ENCODE data around the gene WDR18.
A peak's percentile ranks its signal among the peaks of the same experiment; 100 is the strongest.
"Not testable (repeated sequence)": the region's sequence is repeated elsewhere in the genome, so short reads cannot be mapped to it uniquely, and the experiment has no call there.

Gene WDR18

DNA sequence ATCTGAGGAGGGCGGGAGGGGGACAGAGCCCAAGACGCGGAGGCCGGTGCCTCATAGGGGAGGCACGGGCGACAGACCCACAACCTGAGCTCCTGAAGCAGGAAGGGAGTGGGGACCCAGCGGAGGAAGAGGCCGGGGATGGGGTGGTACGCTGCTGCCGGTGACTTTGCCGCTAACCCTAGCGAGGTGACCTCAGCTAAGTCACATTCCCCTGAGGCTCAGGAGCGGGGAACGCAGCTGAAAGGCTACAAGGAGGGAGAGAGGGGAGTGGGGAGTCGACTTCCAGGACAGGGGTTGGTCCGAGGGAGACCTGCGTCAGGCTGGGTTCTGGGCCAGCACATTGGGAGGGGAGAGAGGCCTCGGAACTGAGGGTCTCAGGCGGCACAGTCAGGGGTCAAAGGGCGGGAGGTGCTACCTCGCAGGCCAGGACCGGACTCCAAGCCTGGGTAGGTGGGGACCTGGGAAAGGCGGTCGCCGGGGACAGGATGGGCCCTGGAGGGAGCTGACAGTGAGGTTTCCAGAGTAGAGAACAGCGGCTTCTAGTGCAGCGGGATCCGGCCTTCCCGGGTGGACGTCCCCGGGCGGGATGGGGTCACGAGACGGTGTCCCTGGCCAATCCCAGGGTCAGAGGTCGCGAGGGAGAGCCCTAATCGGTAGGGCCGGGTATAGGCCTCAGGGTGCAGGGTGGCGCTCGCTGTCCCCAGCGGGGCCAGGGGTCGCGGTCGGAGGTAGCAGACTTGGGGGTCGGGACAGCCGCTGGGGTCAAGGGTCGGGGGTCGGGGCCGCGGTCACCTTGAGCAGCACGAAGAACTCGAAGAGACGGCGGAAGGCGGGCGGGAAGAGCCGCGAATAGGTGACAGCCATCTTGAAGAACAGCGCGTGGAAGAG lies 36.1 kb downstream of the WDR18 start:
- DNase-seq (ENCODE audit: low read depth): no peak

DNA sequence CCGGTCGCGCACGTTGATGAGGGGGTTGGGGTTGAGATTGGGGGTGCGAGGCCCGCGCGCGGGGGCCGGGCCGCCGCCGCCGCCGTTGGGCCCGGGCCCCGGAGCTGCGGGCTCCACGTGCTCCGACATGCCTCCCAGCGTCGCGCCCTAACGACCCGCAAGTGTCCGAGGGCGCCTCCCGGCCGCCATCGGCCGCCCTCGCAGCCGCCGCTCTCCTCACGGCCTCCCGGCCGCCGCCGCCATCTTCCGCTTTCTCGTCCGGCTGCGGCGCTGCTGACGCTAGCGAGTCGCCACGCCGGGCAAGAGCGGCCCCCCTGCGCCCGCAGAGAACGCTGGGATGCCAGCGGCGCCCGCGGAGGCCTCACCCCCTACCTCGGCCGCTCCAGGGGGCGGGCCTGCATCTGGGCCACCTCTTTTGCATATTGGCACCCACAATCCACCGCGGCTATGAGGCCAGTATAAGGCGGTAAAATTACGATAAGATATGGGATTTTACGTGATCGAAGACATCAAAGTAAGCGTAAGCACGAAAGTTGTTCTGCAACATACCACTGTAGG lies 36.8 kb downstream of the WDR18 start, which contains the start of gene TMEM259:
Gene TMEM259, minus strand, starts transcription at position 256 of the 558 bp plus-strand sequence. Its CDS starts 127 bp downstream, at position 129.
- DNase-seq (ENCODE audit: low read depth): peak; percentile 95

DNA sequence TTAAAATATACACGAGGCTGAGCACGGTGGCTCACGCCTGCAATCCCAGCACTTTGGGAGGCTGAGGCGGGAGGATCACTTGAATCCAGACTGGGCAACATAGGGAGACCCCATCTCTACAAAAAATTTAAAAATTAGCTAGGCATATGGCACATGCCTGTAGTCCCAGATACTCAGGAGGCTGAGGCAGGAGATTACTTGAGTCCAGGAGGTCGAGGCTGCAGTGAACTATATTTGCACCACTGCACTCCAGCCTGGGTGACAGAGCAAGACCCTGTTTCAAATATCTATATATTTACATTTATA lies 39.7 kb downstream of the WDR18 start:
- DNase-seq (ENCODE audit: low read depth): not testable (repeated sequence)

DNA sequence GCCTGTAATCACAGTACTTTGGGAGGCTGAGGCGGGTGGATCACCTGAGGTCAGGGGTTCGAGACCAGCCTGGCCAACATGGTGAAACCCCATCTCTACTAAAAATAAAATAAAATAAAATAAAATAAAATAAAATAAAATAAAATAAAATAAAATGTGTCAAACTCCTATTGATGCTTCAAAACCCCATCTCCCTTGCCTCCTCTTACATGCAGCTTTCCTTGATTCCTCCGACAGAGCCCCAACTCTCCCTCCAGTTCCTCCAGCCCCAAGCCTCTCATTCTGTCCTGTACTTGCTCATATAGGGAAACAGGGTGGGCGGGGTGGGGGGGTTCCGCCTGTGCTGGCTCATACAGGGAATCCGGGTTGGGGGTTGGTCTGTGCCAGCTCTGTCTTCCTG lies 40.9 kb downstream of the WDR18 start:
- DNase-seq (ENCODE audit: low read depth): not testable (repeated sequence)

DNA sequence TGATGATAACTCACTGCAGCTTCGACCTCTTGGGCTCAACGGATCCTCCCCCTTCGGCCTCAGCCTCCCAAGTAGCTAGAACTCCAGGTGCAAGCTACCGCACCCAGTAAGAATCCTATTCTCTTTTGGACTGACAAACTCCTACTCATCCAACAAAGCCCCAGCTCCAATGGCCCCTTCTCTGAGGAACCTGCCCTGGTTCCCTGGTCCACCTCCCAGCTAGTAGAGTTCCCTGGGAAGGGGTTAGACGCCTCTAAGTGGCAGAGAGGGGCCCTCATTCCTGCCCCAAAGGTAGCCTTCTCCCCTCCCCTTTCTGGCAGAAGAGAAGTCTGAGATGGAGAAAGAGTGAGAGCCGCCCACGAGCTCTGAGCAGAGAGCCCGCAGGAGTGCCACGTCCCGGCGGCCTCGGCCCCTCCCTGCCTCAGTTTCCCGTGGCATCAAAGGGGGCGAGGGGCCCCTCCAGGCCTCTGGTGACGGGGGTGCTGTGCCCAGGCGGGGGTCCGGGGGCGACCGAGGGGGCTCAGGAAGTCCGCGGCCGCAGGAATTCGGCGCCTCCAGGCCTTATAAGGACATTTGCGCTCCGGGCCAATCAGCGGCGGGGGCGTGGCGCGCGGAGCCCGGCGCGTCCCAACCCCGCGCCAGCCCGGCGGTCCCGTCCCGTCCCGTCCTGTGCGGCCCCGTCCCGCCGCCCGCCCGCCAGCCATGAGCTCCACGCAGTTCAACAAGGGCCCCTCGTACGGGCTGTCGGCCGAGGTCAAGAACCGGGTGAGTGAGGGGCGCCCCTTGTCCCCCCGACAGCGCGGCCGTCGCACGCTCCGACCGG lies 42.0 kb downstream of the WDR18 start, which contains the start of gene CNN2:
Gene CNN2, plus strand, starts transcription at position 649 of the 823 bp plus-strand sequence. Its CDS starts 54 bp downstream, at position 703.
- DNase-seq (ENCODE audit: low read depth): peak; percentile 49

DNA sequence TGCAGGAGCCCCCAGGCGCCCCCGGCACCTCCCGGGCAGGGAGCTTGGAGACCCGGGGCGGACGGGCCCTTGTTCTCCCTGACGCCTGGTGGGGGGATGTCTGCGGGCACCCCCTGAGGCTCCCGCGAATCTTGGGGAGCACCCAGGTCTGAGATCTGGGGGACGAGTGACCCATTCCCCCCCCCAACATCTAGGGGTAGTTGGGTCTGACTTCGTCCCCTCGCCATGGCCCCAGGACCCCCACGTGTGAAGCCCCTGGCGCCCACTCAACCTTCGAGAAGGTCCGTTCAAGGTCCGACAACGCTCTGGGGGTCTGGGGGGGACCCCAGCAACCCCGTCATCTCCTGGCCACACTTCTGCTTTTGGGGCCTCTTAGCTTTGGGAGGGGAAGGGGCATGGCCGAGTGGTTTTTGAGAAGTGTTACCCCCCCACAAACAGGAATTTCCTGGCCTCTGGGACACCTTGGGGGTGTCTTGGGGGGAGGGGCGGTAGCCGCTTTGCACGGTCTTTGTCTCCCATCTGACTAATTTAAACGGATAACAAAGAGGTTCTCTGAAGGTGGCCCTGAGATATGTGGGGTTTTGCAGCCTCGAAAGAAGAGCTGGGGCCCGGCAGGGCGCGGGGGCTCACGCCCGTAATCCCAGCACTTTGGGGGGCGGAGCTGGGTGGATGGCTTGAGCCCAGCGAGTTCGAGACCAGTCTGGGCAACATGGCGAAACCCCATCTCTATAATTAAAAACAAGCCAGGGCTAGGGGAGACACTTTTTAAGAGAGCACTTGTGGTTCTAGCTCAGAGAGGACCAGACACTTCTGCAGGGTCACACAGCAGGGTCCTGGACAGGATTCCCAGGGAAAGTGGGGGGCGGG lies 42.9 kb downstream of the WDR18 start:
- DNase-seq (ENCODE audit: low read depth): no peak

DNA sequence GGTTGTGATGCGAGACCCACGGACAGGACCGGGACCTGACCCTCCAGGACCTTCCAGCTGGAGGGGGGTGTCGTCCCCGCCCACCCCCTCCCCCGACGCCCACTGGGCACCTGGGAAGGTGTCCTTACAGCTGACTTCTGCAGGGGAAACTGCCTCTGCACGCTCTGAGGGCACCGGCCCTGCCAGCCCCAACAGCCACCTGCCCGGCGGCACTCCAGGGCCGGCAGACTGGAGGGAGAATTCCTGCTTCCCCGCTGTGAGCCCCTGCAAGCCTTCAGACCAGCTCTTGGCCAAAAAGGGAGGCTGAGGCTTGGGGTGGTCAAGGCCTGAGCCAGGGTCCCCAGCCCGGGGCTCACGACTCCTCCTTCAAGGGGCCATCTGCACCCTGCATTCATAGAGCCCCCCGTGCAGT lies 43.5 kb downstream of the WDR18 start:
- no peak for DNase-seq (ENCODE audit: low read depth)

DNA sequence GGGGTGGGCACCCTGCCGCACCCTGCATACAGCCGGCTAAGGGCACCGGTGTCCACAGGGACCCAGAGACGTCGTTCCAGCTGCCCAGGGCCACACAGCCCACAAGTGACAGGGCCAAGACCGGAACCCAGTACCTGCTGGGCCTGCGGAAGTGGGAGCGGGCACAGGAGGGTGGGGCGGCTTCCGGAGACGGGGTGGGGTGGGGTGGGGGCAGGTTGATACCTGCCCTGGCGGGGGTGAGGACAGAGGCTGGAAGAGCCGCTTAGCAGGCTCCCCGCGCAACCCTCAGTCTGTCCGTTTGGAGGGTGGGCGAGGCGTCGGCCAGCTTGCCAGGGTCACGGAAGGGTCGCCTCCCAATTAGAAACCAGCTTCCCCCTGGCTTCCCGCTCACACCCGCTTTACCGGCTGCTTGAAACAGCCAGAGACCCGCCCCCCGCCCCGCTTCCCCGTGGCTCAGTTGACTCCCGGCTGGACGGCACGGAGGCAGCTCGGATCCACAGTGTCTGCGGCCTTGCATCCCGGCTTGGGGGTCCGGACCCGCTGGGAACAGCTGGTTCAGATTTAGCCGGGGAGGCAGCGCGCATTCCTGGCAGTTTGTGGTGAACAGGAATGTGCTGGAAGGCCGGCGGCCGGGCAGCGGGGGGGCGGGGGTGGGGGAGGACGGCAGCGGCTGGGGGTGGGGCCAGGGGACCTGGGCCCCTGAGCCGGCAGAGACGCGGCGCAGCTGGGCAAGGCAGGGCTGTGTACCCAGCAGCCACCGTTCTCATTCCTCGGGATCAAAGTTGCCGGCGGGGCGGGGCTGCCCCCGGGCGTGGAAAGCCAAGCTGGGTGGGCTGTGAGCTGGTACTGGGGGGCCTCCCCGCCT lies 44.1 kb downstream of the WDR18 start:
- peak; percentile 45 for DNase-seq (ENCODE audit: low read depth)

DNA sequence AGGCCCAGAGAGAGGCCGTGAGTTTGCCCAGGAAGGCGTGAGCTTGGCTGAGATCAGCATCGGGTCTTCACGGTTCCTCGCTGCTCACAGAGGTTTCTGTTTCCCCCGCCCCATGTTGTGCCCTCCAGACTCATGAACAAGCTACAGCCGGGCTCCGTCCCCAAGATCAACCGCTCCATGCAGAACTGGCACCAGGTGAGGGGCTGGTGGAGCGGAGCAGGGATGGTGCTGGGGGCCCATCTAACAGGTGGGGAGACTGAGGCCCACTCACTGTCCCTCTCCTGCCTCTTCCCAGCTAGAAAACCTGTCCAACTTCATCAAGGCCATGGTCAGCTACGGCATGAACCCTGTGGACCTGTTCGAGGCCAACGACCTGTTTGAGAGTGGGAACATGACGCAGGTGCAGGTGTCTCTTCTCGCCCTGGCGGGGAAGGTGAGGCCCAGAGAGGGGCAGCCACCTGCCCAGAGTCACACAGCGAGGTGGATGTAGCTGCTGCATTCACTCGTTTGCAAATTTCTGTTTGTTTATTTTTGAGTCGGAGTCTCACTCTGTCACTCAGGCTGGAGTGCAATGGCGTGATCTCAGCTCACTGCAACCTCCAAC lies 48.2 kb downstream of the WDR18 start:
- no peak for DNase-seq (ENCODE audit: low read depth)

DNA sequence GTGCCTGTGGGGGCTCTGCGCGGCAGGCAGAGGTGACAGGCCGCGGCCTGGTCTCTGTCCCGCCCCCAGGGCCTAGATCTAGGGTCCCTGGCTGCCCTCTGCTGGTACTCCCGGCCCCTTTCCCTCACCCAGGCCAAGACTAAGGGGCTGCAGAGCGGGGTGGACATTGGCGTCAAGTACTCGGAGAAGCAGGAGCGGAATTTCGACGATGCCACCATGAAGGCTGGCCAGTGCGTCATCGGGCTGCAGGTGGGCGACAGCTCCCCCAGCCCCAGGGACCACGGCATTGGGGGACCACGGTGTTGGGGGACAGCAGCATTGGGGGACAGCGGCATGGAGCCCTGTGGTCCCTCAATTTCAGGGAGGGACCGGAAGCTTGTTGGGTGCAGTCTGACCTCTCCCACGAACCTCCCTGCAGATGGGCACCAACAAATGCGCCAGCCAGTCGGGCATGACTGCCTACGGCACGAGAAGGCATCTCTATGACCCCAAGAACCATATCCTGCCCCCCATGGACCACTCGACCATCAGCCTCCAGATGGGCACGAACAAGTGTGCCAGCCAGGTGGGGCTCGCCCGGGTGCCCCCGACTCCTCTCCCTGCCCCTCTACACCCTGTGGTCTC lies 52.0 kb downstream of the WDR18 start:
- DNase-seq (ENCODE audit: low read depth): no peak

DNA sequence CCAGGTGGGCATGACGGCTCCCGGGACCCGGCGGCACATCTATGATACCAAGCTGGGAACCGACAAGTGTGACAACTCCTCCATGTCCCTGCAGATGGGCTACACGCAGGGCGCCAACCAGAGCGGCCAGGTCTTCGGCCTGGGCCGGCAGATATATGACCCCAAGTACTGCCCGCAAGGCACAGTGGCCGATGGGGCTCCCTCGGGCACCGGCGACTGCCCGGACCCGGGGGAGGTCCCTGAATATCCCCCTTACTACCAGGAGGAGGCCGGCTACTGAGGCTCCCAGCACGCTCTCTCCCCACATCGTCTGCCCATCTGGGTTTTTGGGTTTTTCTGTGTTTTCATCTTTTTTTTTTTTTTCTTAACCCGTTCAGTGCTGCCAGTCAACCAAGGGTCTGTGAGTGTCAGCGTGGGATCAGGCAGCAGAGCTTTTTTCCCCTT lies 53.5 kb downstream of the WDR18 start:
- no peak for DNase-seq (ENCODE audit: low read depth)

DNA sequence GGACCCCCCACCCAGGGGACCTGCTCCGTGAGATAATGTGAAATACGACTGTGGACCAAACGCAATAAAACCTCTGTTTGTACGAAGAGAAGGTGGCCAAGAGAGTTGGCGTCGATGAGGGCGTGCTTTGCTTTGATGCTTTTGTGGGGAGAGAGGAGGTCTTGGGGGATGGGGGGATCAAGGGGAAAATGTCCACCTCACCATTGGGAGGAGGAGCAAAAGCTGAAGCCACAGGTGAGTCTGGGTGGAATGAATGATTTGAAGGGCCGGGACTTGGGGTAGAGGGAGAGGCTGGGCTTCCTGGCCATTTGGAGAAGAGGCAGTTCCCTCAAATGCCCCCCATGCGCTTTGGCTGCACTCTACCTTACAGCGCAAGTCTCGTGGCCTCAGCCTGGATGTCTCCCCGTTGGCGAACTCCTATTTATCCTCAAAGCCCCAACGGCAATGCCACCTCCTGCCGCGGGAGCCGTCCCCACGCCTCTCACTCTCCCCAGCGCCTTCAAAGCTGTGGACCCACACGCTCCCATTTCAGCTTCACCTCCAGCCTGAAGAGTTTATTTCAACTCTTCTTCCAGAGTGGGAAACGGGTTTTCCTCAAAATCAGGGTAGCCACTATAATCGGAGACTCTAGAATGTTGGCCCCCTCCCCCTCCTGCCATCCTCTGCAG lies 55.0 kb downstream of the WDR18 start:
- no peak for DNase-seq (ENCODE audit: low read depth)

DNA sequence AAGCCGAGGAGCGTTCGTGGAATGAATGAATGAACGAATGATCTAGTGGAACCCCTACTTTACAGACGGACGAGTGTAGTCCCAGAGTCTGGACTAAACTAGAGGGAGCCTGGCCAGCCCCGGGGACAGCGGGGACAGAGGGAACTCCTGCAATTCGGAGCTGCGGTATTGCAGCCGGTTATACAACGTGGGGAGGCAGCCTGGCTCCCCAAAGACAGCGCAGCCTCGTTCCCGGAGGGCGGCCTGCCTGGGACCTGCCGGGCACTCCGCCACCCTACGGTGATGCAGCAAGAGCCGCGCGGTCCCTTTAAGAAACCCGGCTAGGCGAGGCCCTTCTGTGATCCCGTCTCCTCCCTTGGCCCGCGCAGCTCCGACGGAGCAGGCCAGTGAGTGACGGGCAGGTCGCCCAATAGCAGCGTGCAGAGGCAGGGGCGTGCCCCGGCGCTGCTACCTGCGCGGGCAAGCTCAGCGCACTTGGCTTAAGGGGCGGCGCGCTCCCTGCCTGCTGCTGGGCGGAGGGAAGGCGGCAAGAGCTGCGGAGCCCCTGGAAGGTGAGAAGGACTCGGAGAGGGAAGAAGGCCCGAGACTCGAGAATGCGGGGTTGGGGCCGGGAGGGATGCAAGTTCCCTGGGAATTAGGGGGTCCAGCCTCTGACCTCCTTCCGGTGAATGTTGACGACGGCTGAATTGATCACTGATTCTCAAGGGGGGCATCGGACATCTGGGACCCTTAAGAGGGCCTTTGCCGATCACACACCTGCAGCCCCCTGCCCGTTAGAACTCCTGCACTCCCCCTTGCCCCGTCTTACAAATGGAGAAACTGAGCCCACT lies 55.7 kb downstream of the WDR18 start, which contains the start of gene ABCA7:
Gene ABCA7, plus strand, starts transcription at position 462 of the 830 bp plus-strand sequence. CDS start 1,255 bp downstream, outside the sequence.
- peak; percentile 98 for DNase-seq (ENCODE audit: low read depth)

DNA sequence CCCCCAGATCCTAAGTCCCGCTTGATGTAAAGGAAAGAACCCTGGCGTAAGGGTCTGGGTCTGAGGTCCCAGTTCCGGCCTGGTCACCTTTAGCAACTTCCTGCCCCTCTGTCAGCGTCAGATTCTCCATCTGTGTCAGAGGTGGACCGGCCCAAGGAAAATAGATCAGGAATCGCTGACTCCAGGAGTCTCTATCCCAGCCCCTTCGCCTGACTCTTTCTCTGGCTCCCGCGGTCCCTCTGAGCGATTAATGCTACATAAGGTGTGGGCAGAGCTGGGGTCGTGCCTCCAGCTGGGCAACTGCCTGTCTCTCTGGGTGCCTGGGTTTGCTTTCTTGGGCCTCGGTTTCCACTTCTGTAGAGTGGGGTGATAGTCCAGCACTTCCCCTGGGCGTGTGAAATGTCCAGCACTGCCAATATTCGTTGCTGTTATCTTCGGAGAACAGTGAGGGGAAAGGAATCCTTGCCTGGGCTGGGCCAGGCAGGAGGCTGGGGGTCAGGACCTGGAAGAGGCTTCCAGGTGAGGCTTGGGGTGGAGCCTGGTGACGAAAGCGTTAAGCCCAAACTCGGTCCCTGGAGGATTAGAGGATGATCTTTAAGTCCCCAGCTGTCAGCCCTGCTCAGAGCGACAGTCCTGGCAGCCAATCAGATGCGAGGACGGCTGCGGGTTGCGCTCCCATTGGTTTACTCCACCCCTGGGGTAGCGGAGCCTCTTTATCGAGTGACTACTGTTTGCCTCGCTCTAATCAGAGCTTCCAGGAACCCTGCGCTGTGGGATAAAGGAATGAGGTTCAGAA lies 56.5 kb downstream of the WDR18 start:
- peak; percentile 84 for DNase-seq (ENCODE audit: low read depth)

DNA sequence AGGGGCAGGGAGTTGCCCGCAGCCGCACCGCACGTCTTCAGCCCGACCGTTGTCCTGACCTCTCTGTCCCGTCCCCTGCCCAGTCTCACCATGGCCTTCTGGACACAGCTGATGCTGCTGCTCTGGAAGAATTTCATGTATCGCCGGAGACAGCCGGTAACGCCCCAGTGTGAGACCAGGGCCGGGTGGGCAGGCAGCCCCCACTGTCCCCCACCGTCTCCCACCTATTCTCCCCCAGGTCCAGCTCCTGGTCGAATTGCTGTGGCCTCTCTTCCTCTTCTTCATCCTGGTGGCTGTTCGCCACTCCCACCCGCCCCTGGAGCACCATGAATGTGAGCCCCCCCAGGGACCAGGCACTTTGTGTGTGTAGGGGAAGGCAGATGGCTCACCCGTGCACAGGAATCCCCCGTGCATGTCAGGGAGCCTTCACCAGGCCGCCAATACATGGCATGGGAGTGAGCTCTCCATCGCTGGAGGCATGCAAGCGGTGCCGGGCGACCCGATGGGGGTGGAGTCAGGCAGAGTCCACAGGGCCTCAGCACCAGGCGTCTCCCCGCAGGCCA lies 57.2 kb downstream of the WDR18 start:
- DNase-seq (ENCODE audit: low read depth): no peak

DNA sequence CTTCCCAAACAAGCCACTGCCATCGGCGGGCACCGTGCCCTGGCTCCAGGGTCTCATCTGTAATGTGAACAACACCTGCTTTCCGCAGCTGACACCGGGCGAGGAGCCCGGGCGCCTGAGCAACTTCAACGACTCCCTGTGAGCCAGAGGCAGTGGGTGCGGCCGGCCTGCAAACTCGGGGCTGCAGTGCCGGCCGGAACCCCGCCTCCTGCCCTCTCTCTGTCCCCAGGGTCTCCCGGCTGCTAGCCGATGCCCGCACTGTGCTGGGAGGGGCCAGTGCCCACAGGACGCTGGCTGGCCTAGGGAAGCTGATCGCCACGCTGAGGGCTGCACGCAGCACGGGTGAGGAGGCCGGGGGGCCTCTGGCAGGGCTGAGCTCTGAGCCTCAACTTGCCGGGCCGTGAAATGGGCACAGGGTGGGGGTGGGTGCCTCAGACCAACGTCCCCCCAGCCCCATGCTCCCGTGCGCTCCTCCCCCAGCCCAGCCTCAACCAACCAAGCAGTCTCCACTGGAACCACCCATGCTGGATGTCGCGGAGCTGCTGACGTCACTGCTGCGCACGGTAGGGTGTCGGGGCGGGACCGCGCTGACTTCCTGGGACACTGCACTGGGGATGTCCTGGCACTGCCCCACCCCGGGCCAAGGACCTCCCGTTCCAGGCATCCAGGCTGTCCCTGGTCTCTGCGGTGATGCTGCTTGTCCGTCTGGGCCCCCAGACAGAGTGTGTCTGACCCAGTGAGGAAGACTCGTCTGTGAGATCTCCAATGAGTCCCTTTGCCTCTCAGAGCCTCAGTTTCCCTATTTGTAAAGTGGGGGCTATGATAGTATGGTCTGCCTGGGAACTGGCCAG lies 57.9 kb downstream of the WDR18 start:
- no peak for DNase-seq (ENCODE audit: low read depth)
